Prostate gland (tissue), 2 donors: ENCODE measurements around the gene RPS6KA2. TPM values are rescaled to one million over a fixed set of nuclear protein-coding genes. Genes with fewer than 3 reads are reported as not detected.
"Not testable (repeated sequence)": the region's sequence is repeated elsewhere in the genome, so short reads cannot be mapped to it uniquely, and the experiment has no call there.

ENCODE experiments used
- DNase-seq: peaks from one replicate; pipeline ENCODE4 v3.0.0-alpha.2; 2019; ENCODE audit warnings: low spot score
- H3K27ac ChIP-seq, 2 donors: fragments of 200-600 bp; sonication (generic); 2 replicates each; pipeline ENCODE4 v1.5.1; 2017 to 2019
- H3K27me3 ChIP-seq: fragments of 200-600 bp; sonication (generic); replicated peaks from 2 replicates; pipeline ENCODE4 v1.5.1; 2019; ENCODE audit not compliant: insufficient read depth
- H3K36me3 ChIP-seq, 2 donors: fragments of 200-600 bp; sonication (generic); 1 replicate in 1 of 2; 2 replicates in 1 of 2; pipeline versions ENCODE4 v1.5.1 to v1.8.1; 2017 to 2019
- H3K4me1 ChIP-seq: fragments of 200-600 bp; sonication (generic); replicated peaks from 2 replicates; pipeline ENCODE4 v1.5.1; 2019
- H3K4me3 ChIP-seq, 2 donors: fragments of 200-600 bp; sonication (generic); 2 replicates each; pipeline ENCODE4 v1.5.1; 2017 to 2019
- H3K9me3 ChIP-seq: fragments of 200-600 bp; sonication (generic); 2 replicates; pipeline ENCODE4 v1.5.1; 2017
- CTCF ChIP-seq, 4 experiments: fragments of 200-600 bp in 2 of 4; fragments of 450-650 bp in 2 of 4; sonication (generic) in 2 of 4; IDR thresholded peaks; 1 replicate in 3 of 4; 2 replicates in 1 of 4; pipeline ENCODE4 v1.5.1; 2016 to 2019; ENCODE audit warnings: antibody characterized with exemption in 4 of 4, mild to moderate bottlenecking in 2 of 4, moderate library complexity in 2 of 4
- POLR2A ChIP-seq: fragments of 450-650 bp; IDR thresholded peaks from one replicate; pipeline ENCODE4 v1.6.1; 2016; ENCODE audit warnings: antibody characterized with exemption, mild to moderate bottlenecking
- POLR2AphosphoS5 ChIP-seq: sonication (generic); formaldehyde crosslinking; IDR thresholded peaks from one replicate; pipeline ENCODE4 v1.6.1; 2017; ENCODE audit warnings: antibody characterized with exemption
- WGBS: methylation state at CpG from one replicate; pipeline ENCODE4 v1.1.5; 2018; 5-methylcytosine and 5-hydroxymethylcytosine counted together
- intact Hi-C: fragments of 100-400 bp; cut with DNase I; formaldehyde crosslinking; loops from one replicate; pipeline ENCODE4 v1.14.2; 2022
- total RNA-seq, 2 donors: library from RNA; depleted of rRNA; stranded (reverse); fragments of >200 nt; gene quantifications; one replicate each; pipeline ENCODE4 v1.1.0, GENCODE V29; 2016

The RPS6KA2 gene
- total RNA-seq, 2 donors from 2014 or later: 32.2 to 44.3 TPM

GRCh38 chr6:166540631-166541331 is 86.3 kb downstream of the RPS6KA2 start:
- no peaks in the 10 kb centered on the region for H3K36me3 ChIP-seq
- H3K27me3 ChIP-seq: no peaks in the 10 kb centered on the region
- DNase-seq: no peak
- H3K4me1 ChIP-seq: peaks cover 6% of the 10 kb centered on the region
- TF ChIP-seq POLR2AphosphoS5: no peak
- WGBS: 80% methylated on average over 18 of the region's 18 CpGs
- H3K27ac ChIP-seq: no peak overlapping the region
- intact Hi-C loops: no loop called here
- no peaks in the 10 kb centered on the region for H3K9me3 ChIP-seq
- H3K4me3 ChIP-seq: no peak overlapping the region

- TF ChIP-seq CTCF (IDR thresholded peaks at IDR 0.05) (no peak), POLR2A (no peak), POLR2AphosphoS5 (no peak)
- Histone ChIP-seq H3K36me3 (no peaks in the 10 kb centered on the region), H3K4me3 (no peak overlapping the region), H3K9me3 (no peaks in the 10 kb centered on the region), H3K4me1 (peaks cover 6% of the 10 kb centered on the region), H3K27ac (no peak overlapping the region), H3K27me3 (no peaks in the 10 kb centered on the region)
- 91% methylated on average over 4 of the region's 4 CpGs for WGBS
- no peak for DNase-seq
- intact Hi-C loops: no loop called here
Measured at GRCh38 chr6:166539543-166539942, 87.5 kb downstream of the RPS6KA2 start.

GRCh38 chr6:166539011-166539385 is 88.1 kb downstream of the RPS6KA2 start:
- DNase-seq, H3K9me3 ChIP-seq, H3K27me3 ChIP-seq, H3K36me3 ChIP-seq, H3K4me1 ChIP-seq, intact Hi-C loops, H3K4me3 ChIP-seq, H3K27ac ChIP-seq: not testable (repeated sequence)
- 97% methylated on average over 9 of the region's 9 CpGs for WGBS

- H3K4me3 ChIP-seq: no peak overlapping the region
- WGBS: 91% methylated on average over 17 of the region's 17 CpGs
- H3K4me1 ChIP-seq: peaks cover 6% of the 10 kb centered on the region
- TF ChIP-seq CTCF (IDR thresholded peaks at IDR 0.05): no peak
- no peaks in the 10 kb centered on the region for H3K36me3 ChIP-seq
- DNase-seq: no peak
- no peaks in the 10 kb centered on the region for H3K27me3 ChIP-seq
- no peaks in the 10 kb centered on the region for H3K9me3 ChIP-seq
- H3K27ac ChIP-seq: no peak overlapping the region
- intact Hi-C loops: no loop called here
Measured at GRCh38 chr6:166538297-166539010, 88.6 kb downstream of the RPS6KA2 start.

GRCh38 chr6:166534658-166535406 is 92.2 kb downstream of the RPS6KA2 start:
- intact Hi-C loops: no loop called here
- DNase-seq: no peak
- Histone ChIP-seq H3K9me3 (no peaks in the 10 kb centered on the region), H3K4me1 (no peaks in the 10 kb centered on the region), H3K4me3 (no peak overlapping the region), H3K36me3 (no peaks in the 10 kb centered on the region), H3K27ac (no peak overlapping the region), H3K27me3 (no peaks in the 10 kb centered on the region)
- WGBS: 96% methylated on average over 17 of the region's 17 CpGs
- no peak for TF ChIP-seq POLR2AphosphoS5
- no peak for TF ChIP-seq POLR2A
- no peak for TF ChIP-seq CTCF (IDR thresholded peaks at IDR 0.05)
